Middle frontal gyrus (tissue), 1 donor: ENCODE data around the gene MORF4L1.
"Not testable (repeated sequence)": the region's sequence is repeated elsewhere in the genome, so short reads cannot be mapped to it uniquely, and the experiment has no call there.

ENCODE experiments used
- DNase-seq: peaks from one replicate; pipeline ENCODE4 v3.0.0-alpha.2; 2015; ENCODE audit warnings: low spot score; ENCODE audit errors: extremely low spot score

MORF4L1 gene

DNA sequence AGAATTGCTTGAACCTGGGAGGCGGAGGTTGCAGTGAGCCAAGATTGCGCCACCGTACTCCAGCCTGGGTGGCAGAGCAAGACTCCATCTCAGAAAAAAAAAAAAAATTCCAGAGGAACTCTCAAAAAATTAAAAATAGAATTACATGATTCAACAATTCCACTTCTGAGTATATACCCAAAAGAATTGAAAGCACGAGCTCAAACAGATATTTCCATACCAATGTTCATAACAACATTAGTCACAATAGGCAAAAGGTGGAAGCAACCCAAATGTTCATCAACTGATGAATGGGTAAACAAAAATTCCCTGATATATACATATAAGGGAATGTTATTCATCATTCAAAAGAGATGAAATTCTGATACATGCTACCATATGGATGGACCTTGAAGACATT is 16.9 kb upstream of the MORF4L1 start:
- no peak for DNase-seq

DNA sequence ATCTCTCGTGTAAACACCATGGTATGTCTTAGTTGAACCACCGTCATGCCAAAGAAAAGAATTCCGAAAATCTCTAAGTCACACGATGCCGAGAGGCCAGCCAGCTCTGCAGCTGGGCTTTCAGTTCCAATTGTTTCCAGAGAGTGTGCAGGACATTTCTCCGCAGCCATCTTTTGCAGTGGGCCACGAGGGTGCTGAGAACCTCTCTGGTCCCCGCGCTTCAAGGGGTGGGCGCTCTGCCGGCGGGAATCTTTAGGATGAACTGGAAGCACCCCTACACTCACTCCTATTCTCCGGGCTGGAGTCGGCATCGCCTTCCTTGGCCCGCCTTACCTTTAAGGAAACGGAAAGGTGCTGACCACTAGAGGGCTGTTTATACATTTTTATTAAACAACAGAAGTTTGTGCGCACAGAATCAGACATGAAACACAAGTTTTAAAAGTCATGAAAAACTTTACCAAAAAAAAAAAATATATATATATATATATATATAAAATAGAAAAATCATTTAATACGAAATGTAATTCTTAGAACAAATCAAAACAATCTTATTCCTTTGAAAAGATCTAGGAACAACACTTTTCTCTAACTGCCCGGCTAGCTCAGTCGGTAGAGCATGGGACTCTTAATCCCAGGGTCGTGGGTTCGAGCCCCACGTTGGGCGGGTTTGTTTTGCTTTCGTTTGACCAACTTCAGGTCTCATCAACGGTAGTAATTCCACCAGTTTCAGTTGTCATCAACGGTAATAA is 12.5 kb upstream of the MORF4L1 start:
- DNase-seq: peak; percentile 58

DNA sequence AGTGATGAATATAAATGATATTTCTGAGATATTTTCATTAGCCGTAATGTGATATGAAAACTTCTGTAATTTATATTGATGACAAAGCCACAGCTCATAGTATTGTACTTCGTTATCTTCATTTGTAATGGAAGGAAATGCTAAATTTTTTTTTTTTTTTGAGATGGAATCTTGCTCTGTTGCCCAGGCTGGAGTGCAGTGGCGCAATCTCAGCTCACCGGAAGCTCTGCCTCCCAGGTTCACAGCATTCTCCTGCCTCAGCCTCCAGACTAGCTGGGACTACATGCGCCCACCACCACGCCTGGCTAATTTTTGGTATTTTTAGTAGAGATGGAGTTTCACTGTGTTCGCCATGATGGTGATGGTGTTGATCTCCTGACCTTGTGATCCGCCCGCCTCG is 7.1 kb upstream of the MORF4L1 start:
- DNase-seq: not testable (repeated sequence)

DNA sequence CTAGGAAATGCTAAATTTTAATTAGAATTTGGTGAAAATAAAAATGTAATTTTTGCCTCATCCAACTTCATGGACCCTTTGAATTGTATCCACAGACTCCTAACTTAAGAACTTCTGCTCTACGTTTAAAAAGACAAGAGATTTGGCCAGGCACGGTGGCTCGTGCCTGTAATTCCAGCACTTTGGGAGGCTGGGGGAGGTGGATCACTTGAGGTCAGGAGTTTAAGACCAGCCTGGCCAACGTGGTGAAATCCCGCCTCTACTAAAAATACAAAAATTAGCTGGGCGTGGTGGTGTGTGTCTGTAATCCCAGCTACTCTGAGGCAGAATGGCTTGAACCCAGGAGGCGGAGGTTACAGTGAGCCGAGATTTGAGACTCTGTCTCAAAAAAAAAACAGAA is 6.7 kb upstream of the MORF4L1 start:
- DNase-seq: not testable (repeated sequence)

DNA sequence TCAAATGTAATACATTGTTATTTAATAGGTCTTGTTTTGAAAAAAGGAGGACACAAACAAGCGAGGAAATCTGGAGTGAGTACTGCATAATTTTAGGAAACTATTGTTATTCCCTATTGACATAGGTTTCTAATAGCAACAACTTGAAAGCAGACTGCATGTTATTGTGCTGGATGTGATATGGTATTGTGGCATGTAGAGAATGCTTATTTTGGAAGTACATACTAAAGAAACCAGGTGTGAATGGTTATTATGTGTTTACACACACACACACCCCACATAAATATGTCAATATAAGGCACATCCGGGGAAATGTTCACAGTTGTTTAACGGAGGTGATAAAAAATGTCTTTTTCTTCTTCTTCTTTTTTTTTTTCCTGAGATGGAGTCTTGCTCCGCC is 5.9 kb upstream of the MORF4L1 start:
- no peak for DNase-seq

DNA sequence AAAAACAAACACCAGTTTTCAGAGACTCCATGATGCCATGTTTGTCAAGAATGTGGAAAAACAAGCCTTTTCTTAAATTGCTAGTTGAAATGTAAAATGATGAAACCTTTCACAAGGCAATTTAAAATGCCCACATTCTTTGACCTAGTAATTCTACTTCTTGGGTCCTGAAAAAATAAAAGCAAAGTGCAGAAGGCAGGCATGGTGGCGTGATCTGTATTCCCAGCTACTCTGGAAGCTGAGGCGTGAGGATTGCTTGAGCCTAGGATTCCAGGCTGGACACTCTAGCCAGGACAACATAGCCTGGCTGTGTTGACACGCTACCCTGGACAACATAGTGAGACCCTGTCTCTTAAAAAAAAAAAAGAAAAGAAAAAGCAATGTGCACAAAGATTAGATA is 4.3 kb upstream of the MORF4L1 start:
- DNase-seq: no peak

DNA sequence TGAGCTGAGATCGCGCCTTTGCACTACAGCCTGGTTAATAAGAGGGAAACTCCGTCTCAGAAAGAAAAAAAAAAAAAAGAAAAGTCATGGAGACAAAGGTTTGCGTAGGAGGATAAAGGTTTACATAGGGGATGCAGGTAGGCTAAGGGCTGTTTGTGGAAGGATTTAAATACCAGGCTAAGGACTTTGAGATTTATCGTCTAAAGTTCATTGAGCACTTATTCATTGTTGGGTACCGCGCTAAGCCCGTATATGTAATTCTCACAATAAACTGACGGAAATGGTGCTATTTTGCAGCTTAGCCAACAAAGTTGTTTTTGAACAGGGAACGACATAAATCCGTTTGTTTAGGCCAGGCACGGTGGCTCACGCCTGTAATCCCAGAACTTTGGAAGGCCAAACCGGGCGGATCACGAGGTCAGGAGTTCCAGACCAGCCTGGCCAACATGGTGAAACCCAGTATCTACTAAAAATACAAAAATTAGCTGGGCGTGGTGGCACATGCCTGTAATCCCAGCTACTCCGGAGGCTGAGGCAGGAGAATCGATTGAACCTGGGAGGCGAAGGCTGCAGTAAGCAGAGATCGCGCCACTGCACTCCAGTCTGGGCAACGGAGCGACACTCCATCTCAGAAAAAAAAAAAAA is 1.1 kb upstream of the MORF4L1 start:
- not testable (repeated sequence) for DNase-seq

DNA sequence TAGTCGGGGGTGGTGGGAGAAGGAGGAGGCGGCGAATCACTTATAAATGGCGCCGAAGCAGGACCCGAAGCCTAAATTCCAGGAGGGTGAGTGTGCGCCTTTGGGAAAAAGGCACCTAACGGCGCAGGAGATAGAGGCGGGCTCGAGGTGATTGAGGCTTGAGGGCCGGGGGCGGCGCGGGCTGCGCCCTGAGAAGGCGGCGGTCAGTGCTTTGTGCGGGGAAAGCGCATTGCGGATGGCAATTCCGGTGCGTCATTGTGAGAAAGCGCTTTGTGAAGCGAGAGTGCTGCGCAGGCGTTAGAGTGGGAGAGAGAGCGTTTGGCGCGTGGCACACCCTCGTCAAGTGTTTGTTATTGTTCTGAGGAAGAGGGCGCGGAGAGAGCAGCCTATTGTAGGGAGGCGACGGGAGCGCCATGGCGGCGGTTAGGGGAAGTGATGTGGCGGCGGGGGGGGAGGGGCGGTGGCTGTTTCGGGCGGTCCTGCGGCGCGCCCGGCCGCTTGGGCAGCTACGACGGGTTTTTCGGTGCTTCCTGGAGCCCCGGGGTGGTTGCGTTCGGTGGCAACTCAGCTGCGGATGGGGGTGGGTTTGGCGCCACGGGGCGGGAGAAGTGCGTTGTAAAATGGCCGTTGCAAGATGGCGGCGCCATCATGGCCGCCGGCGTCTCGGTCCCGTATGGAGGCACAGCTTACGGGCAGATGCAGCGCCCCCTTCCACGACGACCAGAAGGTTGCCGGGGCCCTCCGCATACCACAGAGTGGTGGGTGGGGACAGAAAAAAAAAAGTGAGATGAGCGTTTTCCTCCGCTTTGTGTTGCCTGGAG is 492 bp downstream of the MORF4L1 start:
- DNase-seq: peak; percentile 70

DNA sequence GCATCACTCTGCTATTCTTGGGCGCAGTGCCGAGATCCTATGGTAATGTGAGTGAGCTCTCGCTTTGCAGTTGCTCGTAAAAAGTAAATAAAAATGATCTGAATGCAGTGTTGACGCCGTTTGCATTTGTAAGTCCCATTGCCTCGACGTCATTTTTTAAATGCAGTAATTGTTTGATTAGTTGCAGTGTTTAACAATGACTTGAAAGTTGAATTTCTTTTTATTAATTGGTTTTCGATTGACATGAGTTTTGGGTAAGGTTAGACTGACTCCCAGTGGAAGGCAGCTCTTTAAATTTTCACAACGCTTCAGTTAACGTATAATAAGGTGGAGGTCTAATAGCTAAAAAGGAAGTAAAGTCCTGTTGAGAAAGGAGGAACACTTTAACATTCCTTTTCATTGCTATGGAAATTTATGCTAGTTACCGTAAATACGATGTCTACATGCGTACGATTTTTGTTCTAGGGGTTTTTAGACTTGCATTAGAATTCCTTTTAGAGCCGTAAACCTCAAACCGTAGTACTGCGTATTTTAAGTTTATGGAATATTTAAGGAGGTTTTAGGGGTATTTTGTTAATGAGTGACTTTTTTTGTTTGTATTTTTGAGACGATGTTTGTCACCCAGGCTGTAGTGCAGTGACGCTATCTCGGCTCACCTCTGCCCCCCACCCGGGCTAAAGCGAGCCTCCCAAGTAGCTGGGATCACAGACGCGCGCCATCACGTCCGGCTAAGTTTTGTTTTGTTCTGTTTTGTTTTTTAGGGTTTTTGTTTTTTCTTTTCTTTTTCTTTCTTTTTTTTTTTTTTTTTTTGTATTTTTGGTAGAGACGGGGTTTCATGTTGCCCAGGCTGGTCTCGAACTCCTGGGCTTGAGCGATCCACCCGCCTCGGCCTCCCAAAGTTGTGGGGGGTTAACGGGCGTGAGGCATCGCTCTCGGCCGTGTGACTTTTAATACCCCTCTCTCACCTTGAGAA is 1.4 kb downstream of the MORF4L1 start:
- peak; percentile 23 for DNase-seq

DNA sequence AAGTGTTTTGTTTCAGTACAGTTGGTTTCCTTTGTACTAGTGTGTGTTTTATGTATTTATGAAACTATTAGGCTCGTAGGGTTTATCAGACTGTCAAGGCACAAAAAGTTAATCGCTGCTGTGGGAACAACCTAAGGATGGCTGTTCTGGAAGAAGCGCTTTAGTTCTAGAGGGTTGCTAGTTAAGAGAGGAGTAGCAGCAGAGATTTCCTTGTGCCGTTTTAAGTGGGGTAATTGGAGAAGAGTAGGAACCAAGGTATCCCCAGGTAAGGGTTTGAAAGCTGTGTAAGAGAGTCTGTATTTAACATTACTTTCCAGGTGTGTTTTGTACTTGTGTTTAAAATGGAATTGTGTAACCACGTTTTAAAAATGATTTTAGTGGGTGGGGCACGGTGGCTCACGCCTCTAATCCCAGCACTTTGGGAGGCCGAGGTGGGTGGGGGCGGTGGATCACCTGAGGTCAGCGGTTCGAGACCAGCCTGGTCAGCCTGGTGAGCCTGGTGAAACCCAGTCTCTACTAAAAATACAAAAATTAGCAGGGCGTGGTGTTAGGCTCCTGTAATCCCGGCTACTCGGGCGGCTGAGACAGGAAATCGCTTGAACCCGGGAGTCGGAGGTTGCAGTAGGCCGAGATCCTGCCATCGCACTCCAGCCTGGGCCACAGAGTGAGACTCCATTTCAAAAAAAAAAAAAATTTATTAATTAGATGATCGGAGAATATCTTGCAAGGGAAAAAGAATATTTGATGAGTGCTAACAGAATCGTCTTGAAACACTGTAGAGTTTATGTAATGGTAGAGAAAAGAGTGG is 2.6 kb downstream of the MORF4L1 start:
- no peak for DNase-seq

DNA sequence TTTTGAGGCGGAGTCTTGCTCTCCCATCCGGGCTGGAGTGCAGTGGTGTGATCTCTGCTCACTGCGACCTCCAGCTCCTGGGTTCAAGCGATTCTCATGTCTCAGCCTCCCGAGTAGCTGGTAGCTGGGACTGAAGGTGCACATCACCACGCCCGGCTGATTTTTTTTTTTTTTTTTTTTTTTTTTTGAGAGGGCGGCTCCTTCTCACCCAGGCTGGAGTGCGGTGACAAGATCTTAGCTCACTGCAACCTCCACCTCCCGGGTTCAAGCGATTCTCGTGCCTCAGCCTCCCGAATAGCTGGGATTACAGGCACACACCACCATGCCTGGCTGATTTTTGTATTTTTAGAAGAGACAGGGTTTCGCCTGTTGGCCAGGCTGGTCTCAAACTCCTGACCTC is 4.3 kb downstream of the MORF4L1 start:
- not testable (repeated sequence) for DNase-seq

DNA sequence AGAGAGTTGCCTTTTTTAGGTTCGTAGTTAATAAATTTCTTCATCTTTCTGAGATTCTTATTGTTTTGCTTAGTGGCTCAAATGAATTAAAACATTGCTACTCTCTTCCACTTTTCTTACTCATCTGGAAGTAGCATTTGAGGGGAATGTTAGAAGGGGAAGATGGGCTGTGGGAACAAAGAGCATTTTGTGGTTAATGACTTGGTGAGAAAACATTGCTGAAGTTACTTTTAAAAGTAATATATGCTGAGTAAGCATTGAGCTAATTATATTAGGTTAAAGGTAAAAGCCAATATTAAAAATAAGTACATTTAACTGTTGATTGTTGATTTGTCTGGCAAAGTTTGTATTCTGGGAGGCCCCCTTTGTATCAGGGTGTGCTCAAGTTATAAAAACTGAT is 5.7 kb downstream of the MORF4L1 start:
- DNase-seq: no peak

DNA sequence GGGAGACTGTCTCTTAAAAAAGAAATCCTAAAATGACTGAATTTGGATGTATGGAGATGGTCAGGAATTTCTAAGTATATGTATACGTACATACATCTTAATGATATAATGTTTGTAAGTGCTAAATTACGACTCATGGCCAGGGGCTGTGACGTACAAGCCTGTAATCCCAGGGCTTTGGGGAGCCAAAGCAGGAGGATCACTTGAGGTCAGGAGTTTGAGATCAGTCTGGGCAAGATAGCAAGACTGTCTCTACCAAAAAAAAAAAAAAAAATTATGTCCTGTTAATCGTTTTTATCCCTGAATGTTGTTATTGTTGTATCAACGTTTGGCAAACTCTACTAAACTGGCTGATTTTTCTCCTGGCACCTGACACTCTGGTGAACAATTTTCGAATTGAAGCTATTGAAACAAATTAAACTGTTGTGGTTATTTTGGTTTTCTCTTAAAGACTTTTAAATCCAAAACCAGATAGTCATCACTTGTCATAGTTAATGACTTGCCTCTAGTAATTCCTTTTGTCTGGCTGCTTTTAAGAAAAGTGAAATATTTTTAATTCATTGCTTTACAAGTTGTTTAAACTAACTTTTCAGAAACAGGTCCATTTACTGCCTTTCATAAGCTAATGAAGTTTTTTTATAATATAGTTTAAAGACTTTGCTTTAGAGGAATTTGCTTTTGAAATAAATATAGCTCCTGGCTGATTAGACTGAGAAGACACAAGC is 7.0 kb downstream of the MORF4L1 start:
- no peak for DNase-seq

DNA sequence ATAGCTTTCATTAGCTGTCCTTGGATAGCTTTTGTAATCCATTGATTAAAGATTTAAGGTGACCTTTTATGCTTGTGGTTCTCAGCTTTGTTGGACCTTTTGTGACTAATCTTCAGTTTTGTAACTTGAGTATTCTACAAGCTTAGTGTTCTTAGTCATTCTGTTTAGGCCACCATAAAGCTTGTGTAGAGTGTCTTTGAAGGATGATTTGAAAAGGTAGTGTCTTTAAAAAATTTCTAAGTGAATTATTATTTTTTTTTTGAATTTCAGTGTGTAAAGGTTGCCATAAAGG is 7.5 kb downstream of the MORF4L1 start:
- DNase-seq: no peak

DNA sequence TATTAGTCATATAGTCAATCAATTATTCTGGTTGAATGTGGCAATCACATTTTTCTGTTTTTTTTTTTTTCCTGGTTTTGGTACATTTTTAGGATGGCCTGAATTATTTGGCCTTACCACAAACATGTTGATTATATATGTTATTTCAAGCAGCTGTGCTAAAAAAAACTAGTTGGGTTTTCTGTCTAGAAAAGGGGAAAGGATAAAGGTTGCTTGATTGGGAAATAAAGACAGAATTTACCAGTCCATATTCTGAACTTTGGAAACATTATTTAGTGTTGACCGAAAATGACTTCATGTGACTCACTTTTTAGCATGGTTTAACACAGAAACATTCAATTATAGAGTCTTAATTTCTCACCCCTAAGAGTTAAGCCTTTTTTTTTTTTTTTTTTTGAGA is 8.1 kb downstream of the MORF4L1 start:
- DNase-seq: no peak

DNA sequence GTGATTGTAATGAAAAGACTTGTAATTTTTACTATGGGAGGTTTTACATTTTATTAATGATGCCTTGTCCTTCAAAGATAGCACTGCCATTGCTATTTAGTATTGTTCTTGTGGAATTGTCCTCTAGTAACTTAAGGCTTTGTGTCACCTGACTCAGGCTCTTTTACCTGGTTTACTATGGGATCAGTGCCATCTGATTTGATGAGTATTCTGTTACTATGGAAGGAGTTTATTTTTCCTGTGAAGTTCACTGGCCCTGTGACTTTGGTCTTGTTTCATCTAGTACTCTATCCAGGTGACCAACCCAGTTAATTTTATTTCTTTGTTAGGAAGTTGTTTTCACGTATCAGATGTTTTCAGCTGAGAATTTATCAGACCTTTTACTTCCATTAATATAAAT is 9.0 kb downstream of the MORF4L1 start:
- no peak for DNase-seq

DNA sequence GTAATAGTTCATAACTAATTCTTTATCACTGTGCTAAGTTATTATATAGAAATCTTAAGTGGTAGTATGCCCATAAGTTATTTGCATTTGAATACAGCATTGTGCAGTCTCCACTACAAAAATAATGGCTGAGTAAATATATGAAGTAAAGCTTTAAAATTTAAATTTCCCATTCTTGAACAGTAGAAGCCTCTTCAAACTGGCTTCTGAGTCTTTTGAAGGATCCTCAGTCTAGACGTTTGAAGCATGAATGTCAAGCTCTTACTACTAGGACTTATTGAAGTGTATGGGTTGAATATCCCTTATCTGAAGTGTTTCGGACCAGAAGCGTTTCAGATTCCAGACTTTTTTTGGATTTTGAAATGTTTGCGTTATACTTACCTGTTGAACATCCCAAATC is 16.3 kb downstream of the MORF4L1 start:
- no peak for DNase-seq

DNA sequence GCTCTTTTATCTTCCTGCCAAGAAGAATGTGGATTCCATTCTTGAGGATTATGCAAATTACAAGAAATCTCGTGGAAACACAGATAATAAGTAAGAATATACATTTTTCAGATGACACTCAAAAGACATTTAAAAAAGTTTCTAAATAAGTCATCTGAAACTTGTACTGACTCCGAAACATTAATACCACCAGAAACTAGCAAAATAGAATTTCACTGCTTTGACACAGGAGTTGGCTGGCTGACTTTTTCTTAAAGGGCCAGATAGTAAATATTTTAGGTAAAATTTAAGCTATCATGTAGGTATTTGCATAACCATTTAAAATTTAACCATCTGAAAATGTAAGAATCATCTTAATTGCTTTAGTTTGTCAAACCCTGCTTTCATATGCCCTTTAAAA is 20.8 kb downstream of the MORF4L1 start:
- DNase-seq: no peak

DNA sequence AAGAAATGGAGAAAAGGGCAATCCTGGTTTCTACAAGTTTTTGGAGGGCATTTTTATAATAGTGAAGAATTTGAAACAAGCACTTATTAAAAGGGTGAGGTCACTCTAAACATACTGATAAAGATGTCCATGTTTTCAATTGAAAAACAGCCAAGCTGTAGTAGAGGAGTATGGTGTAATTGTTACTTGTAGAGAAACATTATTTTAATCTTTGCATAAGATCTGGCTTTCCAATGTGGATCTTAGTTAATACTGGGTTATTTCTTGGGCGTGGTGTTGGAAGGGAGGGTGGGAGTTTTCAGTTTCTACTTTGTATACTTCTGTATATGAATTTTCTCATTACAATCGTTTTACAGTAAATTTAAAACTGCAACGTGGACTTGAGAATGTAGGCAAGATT is 22.8 kb downstream of the MORF4L1 start:
- no peak for DNase-seq

DNA sequence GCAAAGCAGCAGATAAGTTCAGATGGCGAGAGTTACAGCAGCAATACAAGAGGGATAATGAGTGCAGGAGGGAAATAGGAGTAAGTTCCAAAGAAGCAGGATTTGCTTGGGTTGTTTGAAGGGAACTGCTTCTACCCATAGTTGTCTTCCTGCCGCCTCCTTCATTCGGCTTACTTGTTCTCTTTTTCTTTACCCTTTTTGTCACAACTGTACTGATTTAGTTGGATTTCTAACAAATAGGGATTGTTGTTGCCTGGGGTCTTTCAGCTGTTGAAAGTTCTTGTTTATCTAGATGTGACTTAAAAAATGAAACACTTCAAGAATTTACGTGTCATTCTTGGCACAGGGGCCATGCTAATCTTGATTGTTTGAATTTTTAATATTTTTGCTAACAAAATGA is 25.9 kb downstream of the MORF4L1 start:
- no peak for DNase-seq
